Activated CD8-positive, alpha-beta memory T cell treated with anti-CD3 and anti-CD28 coated beads, Interleukin-2, amount 10 ng/mL, durations not matched to agents 7 days and 5 days (primary cell): Measurements from ENCODE around the gene DNAJB12. TPM values are rescaled to one million over a fixed set of nuclear protein-coding genes. Genes with fewer than 3 reads are reported as not detected.
A peak's percentile ranks its signal among the peaks of the same experiment; 100 is the strongest.
"Not testable (repeated sequence)": the region's sequence is repeated elsewhere in the genome, so short reads cannot be mapped to it uniquely, and the experiment has no call there.

Experiments used
- ATAC-seq: fragments of 150-1000 bp; cut with Tn5 transposase; one replicate; pipeline ENCODE4 v1.10.0; 2021; ENCODE audit warnings: moderate library complexity
- CTCF ChIA-PET: fragments of 350-600 bp; sonication (Branson Sonifier 250); formaldehyde crosslinking; loops from one replicate; lab custom pipeline; 2021; ENCODE audit warnings: antibody characterized with exemption; lab: Charles Lee
- DNase-seq: peaks from one replicate; pipeline ENCODE4 v3.0.0-alpha.2; 2020
- H3K27ac Mint-ChIP-seq: one replicate; pipeline ENCODE4 v1.8.0; 2021; ENCODE audit warnings: mild to moderate bottlenecking, mixed read lengths
- H3K27me3 Mint-ChIP-seq: one replicate; pipeline ENCODE4 v1.8.0; 2021; ENCODE audit warnings: mixed read lengths
- H3K36me3 Mint-ChIP-seq: one replicate; pipeline ENCODE4 v1.8.0; 2021; ENCODE audit warnings: mild to moderate bottlenecking, mixed read lengths
- H3K4me1 Mint-ChIP-seq: one replicate; pipeline ENCODE4 v1.8.0; 2021; ENCODE audit warnings: mixed read lengths
- H3K4me3 Mint-ChIP-seq: one replicate; pipeline ENCODE4 v1.8.0; 2021; ENCODE audit warnings: mild to moderate bottlenecking, moderate library complexity, mixed read lengths
- H3K9me3 Mint-ChIP-seq: one replicate; pipeline ENCODE4 v1.8.0; 2022; ENCODE audit warnings: low read depth, mixed read lengths
- total RNA-seq, 2 experiments: library from RNA; stranded (reverse); gene quantifications; one replicate each; pipeline ENCODE4 v1.2.3, GENCODE V29; 2021

DNAJB12 gene
- total RNA-seq, 2 experiments from 2014 or later: 25.5 to 31.4 TPM

GRCh38 chr10:72303424-72304128 lies 51.1 kb downstream of the DNAJB12 start:
- ATAC-seq (no peak), DNase-seq (no peak)
- peaks cover 56% of the 10 kb centered on the region for H3K4me1 Mint-ChIP-seq
- no peaks in the 10 kb centered on the region for H3K9me3 Mint-ChIP-seq
- CTCF ChIA-PET: interaction anchor here (0.8 to 4.5 kb wide), 8 partner anchors 9 to 43 kb away, joined by 3 to 24 read pairs (median 6); no protein-coding TSS in a partner anchor
- H3K36me3 Mint-ChIP-seq: peaks cover 3% of the 10 kb centered on the region
- H3K4me3 Mint-ChIP-seq: no peak overlapping the region
- H3K27me3 Mint-ChIP-seq: no peaks in the 10 kb centered on the region
- peak overlapping the region; percentile 42 for H3K27ac Mint-ChIP-seq

GRCh38 chr10:72298592-72299519 lies 55.9 kb downstream of the DNAJB12 start:
- peak overlapping the region; percentile 99 for H3K27ac Mint-ChIP-seq
- DNase-seq (no peak), ATAC-seq (no peak)
- no peaks in the 10 kb centered on the region for H3K9me3 Mint-ChIP-seq
- no peaks in the 10 kb centered on the region for H3K27me3 Mint-ChIP-seq
- CTCF ChIA-PET: interaction anchor here (1.4 kb wide), 1 partner anchor 10 kb away, joined by 6 read pairs; no protein-coding TSS in a partner anchor
- H3K4me3 Mint-ChIP-seq: no peak overlapping the region
- peaks cover 60% of the 10 kb centered on the region for H3K4me1 Mint-ChIP-seq
- peaks cover 8% of the 10 kb centered on the region for H3K36me3 Mint-ChIP-seq

DNA sequence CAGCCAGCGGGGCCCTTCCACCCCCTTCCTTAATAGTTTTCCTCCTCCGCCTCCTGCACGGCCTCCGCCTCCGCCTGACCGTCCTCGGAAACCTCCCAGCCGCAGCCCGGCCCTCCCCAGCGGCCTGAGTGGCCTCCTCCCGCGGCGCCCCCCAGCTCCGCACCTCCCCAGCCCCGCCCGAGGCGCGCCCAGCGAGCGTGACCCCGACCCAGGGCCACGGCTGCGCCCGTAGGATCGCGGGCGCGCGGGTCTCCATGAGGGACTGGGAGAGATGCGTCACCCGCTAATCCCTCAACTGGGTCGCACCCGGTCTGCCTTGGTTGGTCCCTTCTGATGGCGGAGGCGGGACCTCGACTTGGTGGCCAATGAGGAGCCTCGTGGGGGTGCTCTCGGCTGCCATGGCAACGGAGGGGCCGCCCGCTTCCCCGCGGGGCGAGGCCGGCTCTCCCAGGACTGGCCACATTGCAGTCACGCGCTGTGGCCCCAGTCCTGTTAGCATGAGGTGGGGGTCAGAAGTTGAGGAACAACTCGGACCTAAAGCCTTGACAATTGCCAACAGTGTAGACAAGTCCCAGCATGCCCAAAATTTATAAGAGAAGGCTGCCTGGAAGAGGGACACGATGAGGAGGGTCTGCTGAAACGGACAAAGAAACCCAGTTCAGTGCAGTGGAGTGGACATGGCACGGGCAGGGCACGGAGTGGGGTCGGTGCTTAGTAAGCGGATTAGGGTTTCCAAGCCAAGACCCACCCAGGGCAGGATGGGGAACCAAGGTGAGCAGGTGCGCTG lies 56.7 kb downstream of the DNAJB12 start:
- H3K27ac Mint-ChIP-seq: peak overlapping the region; percentile 99
- CTCF ChIA-PET: interaction anchor here (0.8 to 10.3 kb wide), 14 partner anchors 8 to 50 kb away, joined by 3 to 145 read pairs (median 6); partner anchors contain the start of gene DDIT4
- DNase-seq: peak; percentile 98
- peaks cover 61% of the 10 kb centered on the region for H3K4me1 Mint-ChIP-seq
- peak overlapping the region; percentile 77 for H3K4me3 Mint-ChIP-seq
- ATAC-seq: peak; percentile 81
- no peaks in the 10 kb centered on the region for H3K9me3 Mint-ChIP-seq
- H3K27me3 Mint-ChIP-seq: no peaks in the 10 kb centered on the region
- H3K36me3 Mint-ChIP-seq: peaks cover 8% of the 10 kb centered on the region

DNA sequence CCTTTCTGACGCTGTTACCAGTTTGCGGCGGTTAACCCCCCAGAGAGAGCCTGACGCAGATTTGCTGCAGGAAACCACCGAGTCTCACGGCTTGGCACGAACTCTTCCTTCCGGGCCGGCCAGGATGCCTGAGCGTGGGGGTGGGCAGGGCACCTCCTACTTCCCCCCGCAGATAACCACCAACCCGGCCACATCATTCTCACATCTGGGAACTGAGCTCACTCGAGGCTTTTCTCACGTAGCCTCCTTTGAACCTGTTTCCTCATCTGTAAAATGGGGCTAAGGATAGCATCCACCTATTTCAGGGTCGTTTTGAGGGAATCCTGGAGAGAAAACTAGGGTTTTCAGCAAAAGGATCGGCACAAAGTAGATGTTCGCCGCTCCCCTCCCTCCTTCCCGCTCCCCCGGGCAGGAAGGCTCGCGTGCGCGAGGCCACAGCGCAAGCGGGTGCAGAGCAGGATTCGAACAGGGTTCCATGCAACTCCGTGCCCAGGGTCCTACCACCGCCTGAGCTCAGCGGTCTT lies 57.4 kb downstream of the DNAJB12 start:
- Mint-ChIP-seq H3K36me3 (peaks cover 8% of the 10 kb centered on the region), H3K4me3 (peak overlapping the region; percentile 77), H3K9me3 (no peaks in the 10 kb centered on the region), H3K27me3 (no peaks in the 10 kb centered on the region), H3K4me1 (peaks cover 67% of the 10 kb centered on the region), H3K27ac (peak overlapping the region; percentile 99)
- ATAC-seq (peak; percentile 63), DNase-seq (peak; percentile 99)
- CTCF ChIA-PET: interaction anchor here (0.7 to 10.3 kb wide), 14 partner anchors 9 to 49 kb away, joined by 3 to 145 read pairs (median 6); partner anchors contain the start of gene DDIT4

DNA sequence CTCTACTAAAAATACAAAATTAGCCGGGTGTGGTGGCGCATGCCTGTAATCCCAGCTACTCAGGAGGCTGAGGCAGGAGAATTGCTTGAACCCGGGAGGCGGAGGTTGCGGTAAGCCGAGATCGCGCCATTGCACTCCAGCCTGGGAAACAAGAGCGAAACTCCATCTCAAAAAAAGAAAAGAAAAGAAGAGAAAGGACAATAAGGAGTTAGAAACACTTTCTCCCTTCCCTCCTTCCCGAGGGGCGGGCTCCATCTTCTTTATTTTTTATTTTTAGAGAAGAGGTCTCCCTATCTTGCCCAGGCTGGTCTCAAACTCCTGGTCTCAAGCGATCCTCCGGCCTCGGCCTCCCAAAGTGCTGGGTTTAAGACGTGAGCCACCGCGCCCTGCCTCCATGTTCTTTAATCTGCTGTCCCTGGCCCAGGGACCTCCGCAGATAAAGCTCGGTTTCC lies 57.9 kb downstream of the DNAJB12 start:
- H3K9me3 Mint-ChIP-seq, DNase-seq, H3K27me3 Mint-ChIP-seq, ATAC-seq, H3K36me3 Mint-ChIP-seq: not testable (repeated sequence)
- peaks cover 72% of the 10 kb centered on the region for H3K4me1 Mint-ChIP-seq
- CTCF ChIA-PET: interaction anchor here (0.7 to 10.3 kb wide), 13 partner anchors 9 to 49 kb away, joined by 3 to 145 read pairs (median 5); partner anchors contain the start of gene DDIT4
- H3K4me3 Mint-ChIP-seq: peak overlapping the region; percentile 77
- peak overlapping the region; percentile 99 for H3K27ac Mint-ChIP-seq

GRCh38 chr10:72295330-72295910 lies 59.3 kb downstream of the DNAJB12 start:
- Mint-ChIP-seq H3K36me3 (peaks cover 5% of the 10 kb centered on the region), H3K4me3 (peak overlapping the region; percentile 24), H3K9me3 (no peaks in the 10 kb centered on the region), H3K27me3 (no peaks in the 10 kb centered on the region), H3K4me1 (peaks cover 78% of the 10 kb centered on the region), H3K27ac (peak overlapping the region; percentile 99)
- DNase-seq (no peak), ATAC-seq (no peak)
- CTCF ChIA-PET: interaction anchor here (2.3 to 10.3 kb wide), 2 partner anchors 9 to 18 kb away, joined by 7 to 145 read pairs; partner anchors contain the start of gene DDIT4

DNA sequence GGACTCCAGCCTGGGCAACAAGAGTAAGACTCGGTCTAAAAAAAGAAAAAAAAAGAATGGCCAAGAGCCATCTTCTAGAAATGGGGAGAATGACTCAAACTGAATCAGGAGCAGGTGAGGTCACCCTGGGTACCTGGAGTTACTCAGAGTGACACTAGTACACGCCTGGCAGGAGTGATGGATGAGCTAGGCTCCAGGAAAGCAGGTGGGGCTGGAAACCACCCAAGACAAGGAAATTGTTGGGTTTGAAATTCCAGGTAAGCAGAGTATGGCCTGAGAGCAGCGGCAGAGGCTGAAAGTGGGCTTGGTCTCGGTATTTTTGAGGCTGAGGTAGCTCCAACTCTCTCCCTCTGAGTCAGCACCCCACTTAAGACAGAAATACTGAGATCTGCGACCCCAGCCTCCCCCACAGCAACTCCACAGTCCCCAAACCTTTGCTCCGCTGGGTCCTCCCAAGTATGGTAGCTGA lies 62.5 kb downstream of the DNAJB12 start:
- Mint-ChIP-seq H3K4me1 (peaks cover 65% of the 10 kb centered on the region), H3K36me3 (peaks cover 5% of the 10 kb centered on the region), H3K9me3 (no peaks in the 10 kb centered on the region), H3K27me3 (no peaks in the 10 kb centered on the region), H3K27ac (peak overlapping the region; percentile 92), H3K4me3 (peak overlapping the region; percentile 7)
- DNase-seq: peak; percentile 77
- peak; percentile 42 for ATAC-seq
- CTCF ChIA-PET: interaction anchor here (0.8 to 10.3 kb wide), 14 partner anchors 11 to 244 kb away, joined by 3 to 145 read pairs (median 5); partner anchors contain the start of gene DDIT4

DNA sequence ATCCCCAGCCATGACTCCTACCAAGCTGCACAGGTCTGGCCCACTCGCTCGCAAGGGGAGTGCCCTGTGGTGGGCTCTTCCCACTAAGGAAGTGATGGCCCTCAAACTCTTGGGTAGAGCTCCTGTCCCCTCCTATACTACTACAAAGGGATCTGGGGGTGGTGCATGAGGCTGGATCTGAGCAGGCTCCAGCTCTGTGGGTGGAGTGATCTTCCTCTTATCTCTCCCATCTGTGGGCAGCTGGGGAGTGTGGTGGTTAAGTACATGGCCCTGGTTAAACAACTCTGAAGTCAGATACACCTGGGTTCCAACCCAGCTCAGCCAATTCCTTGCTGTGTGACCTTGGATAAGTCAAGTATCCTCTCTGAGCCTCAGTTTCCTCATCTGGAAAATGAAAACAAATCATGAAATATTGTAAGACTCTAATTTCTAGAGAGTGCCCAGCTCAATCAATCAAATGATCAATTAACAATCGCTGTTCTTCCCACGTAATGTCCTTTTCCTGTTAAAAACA lies 63.6 kb downstream of the DNAJB12 start:
- Mint-ChIP-seq H3K36me3 (peaks cover 1% of the 10 kb centered on the region), H3K27me3 (no peaks in the 10 kb centered on the region), H3K27ac (peak overlapping the region; percentile 92), H3K4me3 (no peak overlapping the region), H3K4me1 (peaks cover 64% of the 10 kb centered on the region), H3K9me3 (no peaks in the 10 kb centered on the region)
- ATAC-seq: peak; percentile 25
- CTCF ChIA-PET: interaction anchor here (0.9 to 10.3 kb wide), 9 partner anchors 10 to 165 kb away, joined by 3 to 145 read pairs (median 4); partner anchors contain the start of gene DDIT4
- peak; percentile 71 for DNase-seq

DNA sequence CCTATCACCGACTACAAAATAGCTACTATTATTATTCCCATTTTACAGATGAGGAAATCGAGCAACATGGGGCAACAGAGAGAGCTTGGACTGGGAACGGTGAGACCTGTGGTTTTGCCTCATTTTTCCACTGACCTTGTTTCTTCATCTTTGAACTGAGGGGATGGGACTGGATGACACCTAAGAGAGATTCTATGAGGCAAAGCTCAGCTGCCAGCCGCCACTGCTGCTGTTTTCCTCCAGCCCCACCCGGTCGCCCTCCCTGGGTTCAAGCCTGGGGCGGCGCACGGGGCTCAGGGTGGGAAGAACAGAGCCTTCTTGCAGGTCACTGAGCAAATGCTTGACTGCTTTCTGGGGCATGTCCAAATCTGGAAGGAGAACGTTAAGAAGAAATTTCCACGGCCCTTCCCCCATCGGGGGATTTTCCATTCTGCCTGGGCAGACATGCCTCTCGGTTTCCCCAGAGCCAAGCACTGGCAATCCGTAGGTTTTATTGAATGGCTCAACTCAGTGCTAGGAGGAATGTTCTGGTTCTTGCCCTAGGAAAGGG lies 68.7 kb downstream of the DNAJB12 start:
- Mint-ChIP-seq H3K4me3 (no peak overlapping the region), H3K9me3 (no peaks in the 10 kb centered on the region), H3K27me3 (no peaks in the 10 kb centered on the region), H3K36me3 (peaks cover 2% of the 10 kb centered on the region), H3K4me1 (peaks cover 39% of the 10 kb centered on the region), H3K27ac (peak overlapping the region; percentile 62)
- ATAC-seq (no peak), DNase-seq (no peak)
- CTCF ChIA-PET: interaction anchor here (0.8 to 1.4 kb wide), 5 partner anchors 11 to 51 kb away, joined by 3 to 5 read pairs (median 3); no protein-coding TSS in a partner anchor

- DNase-seq (no peak), ATAC-seq (no peak)
- H3K4me1 Mint-ChIP-seq: peaks cover 54% of the 10 kb centered on the region
- CTCF ChIA-PET: interaction anchor here (0.7 to 1.4 kb wide), 4 partner anchors 8 to 55 kb away, joined by 3 to 7 read pairs (median 4); no protein-coding TSS in a partner anchor
- peaks cover 2% of the 10 kb centered on the region for H3K36me3 Mint-ChIP-seq
- H3K27me3 Mint-ChIP-seq: no peaks in the 10 kb centered on the region
- H3K9me3 Mint-ChIP-seq: no peaks in the 10 kb centered on the region
- H3K27ac Mint-ChIP-seq: no peak overlapping the region
- no peak overlapping the region for H3K4me3 Mint-ChIP-seq
Measured at GRCh38 chr10:72283131-72283530, 71.6 kb downstream of the DNAJB12 start.
